SK-N-SH (cell line): ENCODE measurements around the gene SWAP70.

ENCODE experiments used
- CHD2 ChIP-seq: fragments of 150-350 bp; IDR thresholded peaks from 2 replicates; pipeline ENCODE4 v1.6.1; 2018; ENCODE audit warnings: low read length; ENCODE audit not compliant: partially characterized antibody
- CTCF ChIP-seq: fragments of 200-600 bp; sonication (generic); IDR thresholded peaks from 2 replicates; pipeline ENCODE4 v1.6.1; 2017; ENCODE audit warnings: antibody characterized with exemption, mild to moderate bottlenecking, moderate library complexity
- EZH2phosphoT487 ChIP-seq: fragments of 200-600 bp; sonication (generic); IDR thresholded peaks from 2 replicates; pipeline ENCODE4 v1.6.1; 2017; ENCODE audit warnings: low read depth, mixed run types, mild to moderate bottlenecking, antibody characterized with exemption, moderate library complexity, borderline replicate concordance
- FOXJ3 ChIP-seq: sonication (generic); formaldehyde crosslinking; IDR thresholded peaks from 2 replicates; pipeline ENCODE4 v1.5.1; 2020; ENCODE audit warnings: mild to moderate bottlenecking, missing genetic modification reagents
- GABPA ChIP-seq: IDR thresholded peaks from 2 replicates; pipeline ENCODE4 v1.4.0; 2012; ENCODE audit warnings: low read depth, mild to moderate bottlenecking
- MAX ChIP-seq: IDR thresholded peaks from 2 replicates; pipeline ENCODE4 v1.4.0; 2012; ENCODE audit warnings: low read depth
- NFIC ChIP-seq: IDR thresholded peaks from 2 replicates; pipeline ENCODE4 v1.4.0; 2012; ENCODE audit warnings: borderline replicate concordance
- POLR2AphosphoS5 ChIP-seq: IDR thresholded peaks from 2 replicates; pipeline ENCODE4 v1.6.1; 2012; ENCODE audit warnings: low read depth, low read length
- RAD21 ChIP-seq: IDR thresholded peaks from 2 replicates; pipeline ENCODE4 v1.6.1; 2012; ENCODE audit warnings: mild to moderate bottlenecking, low read length
- SIN3A ChIP-seq: IDR thresholded peaks from 2 replicates; pipeline ENCODE4 v1.6.1; 2012; ENCODE audit warnings: low read depth, mild to moderate bottlenecking, low read length, moderate library complexity, borderline replicate concordance
- SMC3 ChIP-seq: IDR thresholded peaks from 2 replicates; pipeline ENCODE4 v1.6.1; 2012; ENCODE audit warnings: low read depth, low read length, improper control_type of control experiment
- TAF1 ChIP-seq: IDR thresholded peaks from 2 replicates; pipeline ENCODE4 v1.6.1; 2012; ENCODE audit warnings: low read depth, mild to moderate bottlenecking, low read length, moderate library complexity, borderline replicate concordance
- YY1 ChIP-seq: IDR thresholded peaks from 2 replicates; pipeline ENCODE4 v1.4.0; 2012; ENCODE audit warnings: low read depth, mild to moderate bottlenecking
- TF ChIP-seq, protein P1 (sequence below): fragments of 150-350 bp; IDR thresholded peaks from 2 replicates; pipeline ENCODE4 v1.6.1; 2016; ENCODE audit warnings: mild to moderate bottlenecking, low read depth, low read length

DNA sequence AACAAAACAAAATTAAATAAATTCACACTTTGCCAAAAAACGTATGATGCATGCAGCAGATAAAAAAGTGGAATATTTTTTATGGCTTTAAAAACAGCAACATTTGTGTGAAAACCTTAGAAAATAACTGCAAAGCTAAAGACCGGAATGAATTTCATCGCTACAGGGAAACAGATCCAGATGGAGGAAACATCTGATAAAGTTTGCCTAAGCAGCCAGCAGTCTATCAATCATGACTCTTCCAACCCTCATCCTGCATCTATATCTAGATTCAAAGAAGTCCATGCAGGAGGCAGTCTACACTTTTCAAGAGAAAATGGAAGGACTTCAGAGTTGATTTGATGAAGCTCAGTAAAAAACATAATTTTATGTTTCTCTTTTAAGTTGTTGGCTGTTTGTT, 126.8 kb downstream of the SWAP70 start:
- TF ChIP-seq, protein P1, sequence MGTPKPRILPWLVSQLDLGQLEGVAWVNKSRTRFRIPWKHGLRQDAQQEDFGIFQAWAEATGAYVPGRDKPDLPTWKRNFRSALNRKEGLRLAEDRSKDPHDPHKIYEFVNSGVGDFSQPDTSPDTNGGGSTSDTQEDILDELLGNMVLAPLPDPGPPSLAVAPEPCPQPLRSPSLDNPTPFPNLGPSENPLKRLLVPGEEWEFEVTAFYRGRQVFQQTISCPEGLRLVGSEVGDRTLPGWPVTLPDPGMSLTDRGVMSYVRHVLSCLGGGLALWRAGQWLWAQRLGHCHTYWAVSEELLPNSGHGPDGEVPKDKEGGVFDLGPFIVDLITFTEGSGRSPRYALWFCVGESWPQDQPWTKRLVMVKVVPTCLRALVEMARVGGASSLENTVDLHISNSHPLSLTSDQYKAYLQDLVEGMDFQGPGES: no peak
- TF ChIP-seq EZH2phosphoT487: no peak
- no peak for TF ChIP-seq CTCF
- TF ChIP-seq POLR2AphosphoS5: no peak
- TF ChIP-seq RAD21: no peak
- no peak for TF ChIP-seq NFIC
- TF ChIP-seq MAX: no peak
- no peak for TF ChIP-seq GABPA
- TF ChIP-seq SMC3: no peak
- TF ChIP-seq TAF1: no peak
- TF ChIP-seq CHD2: no peak
- TF ChIP-seq SIN3A: no peak
- no peak for TF ChIP-seq FOXJ3 (CRISPR knock-in tag)
- TF ChIP-seq YY1: no peak
